ENCODE data around the gene NAV2.

Gene NAV2

DNA sequence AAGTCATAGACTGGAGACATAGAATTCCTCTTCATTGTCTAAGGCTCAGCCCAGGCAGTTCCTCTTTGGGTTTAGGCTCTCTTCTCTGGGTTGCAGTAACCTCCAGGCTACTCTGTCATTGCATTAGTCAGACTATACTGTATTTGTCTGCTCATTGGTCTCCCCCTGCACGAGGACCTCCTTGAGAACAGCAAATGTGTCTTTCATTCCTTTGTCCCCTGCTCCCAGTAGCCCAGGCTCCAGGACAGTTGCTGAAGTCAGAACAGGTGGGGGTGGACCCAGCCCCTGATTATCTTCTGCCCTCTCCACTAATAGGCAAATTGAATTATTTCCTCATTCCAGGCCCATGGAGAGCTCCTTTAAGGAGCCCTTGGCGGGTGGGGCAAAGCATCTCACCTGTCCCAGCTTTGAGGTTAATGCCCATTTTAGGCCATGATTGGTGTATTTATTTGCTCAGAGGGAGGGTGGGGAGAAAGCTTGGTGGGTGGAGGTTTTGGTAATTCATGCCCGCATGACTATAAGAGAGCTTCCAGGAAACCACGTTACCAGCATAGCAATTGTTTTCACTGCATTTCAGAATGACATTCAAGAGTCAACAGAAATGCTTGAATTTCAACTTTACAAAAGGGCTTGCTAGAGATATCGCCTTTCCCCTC is 40.9 kb downstream of the NAV2 start:
- TF ChIP-seq GATA1 (IDR thresholded peaks at IDR 0.05; ENCODE audit: low read depth, low read length) (no peak), POLR2A (IDR thresholded peaks at IDR 0.05; ENCODE audit: low read length) (no peak)
- DNase-seq = no peak

DNA sequence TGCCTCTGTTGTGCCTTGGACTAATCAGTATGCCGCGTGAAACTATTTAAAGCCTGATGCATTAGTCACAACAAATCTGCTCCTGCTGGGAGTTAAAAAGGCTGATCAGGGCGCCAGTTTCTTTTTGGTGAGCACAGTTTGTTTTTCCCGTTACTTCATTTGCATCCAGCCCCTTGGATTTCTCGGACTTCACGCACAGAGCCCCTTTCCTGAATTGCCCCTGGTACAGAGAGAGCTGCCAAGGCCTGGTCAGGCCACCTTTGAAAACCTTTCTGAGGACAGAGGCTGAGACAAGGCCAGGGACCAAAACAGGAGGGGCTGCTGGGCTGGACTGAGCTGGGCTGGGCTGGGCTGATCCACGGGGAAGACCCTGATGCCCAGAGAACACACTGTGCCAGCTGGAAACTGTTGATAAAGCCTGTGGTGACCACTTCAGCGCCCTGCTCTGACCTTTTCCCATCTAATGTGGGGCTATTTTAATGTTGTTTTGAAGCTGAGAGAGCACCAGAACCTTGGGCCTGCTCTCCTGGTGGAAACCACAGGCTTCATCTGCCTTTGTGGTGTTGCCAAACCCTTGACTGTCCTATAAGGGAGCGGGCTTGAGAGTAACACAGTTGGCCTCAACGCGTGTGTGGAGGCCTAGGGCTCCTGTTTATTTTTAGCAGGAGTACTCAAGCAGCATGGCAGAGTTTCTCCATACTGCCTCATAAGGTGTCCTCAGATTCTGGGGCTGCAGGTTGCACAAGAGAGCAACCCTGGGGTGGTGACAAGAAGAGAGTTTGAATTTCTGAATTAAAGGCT is 44.2 kb downstream of the NAV2 start:
- DNase-seq = no peak
- no peak for TF ChIP-seq GATA1 (IDR thresholded peaks at IDR 0.05; ENCODE audit: low read depth, low read length)
- TF ChIP-seq POLR2A (IDR thresholded peaks at IDR 0.05; ENCODE audit: low read length) = no peak

DNA sequence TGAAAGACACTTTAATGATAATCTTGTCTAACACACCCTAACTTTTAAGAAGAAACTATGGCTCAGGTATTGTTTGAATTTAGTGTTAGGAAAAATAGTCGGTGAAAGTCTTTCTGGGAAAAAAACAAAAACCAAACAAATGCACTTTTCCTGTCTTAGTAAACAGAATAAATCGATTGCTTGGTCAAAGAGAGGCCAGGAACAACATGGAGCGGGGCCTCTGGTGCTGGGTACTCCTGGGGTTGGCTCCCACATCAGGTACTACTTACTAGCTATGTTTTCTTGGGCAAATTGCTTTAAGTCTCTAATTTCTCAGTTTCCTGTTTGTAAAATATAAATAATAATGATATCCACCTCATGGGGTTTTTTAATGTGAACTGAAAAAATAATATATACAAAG is 46.8 kb downstream of the NAV2 start:
- DNase-seq = no peak
- TF ChIP-seq POLR2A (IDR thresholded peaks at IDR 0.05; ENCODE audit: low read length) = no peak
- TF ChIP-seq GATA1 (IDR thresholded peaks at IDR 0.05; ENCODE audit: low read depth, low read length) = no peak

DNA sequence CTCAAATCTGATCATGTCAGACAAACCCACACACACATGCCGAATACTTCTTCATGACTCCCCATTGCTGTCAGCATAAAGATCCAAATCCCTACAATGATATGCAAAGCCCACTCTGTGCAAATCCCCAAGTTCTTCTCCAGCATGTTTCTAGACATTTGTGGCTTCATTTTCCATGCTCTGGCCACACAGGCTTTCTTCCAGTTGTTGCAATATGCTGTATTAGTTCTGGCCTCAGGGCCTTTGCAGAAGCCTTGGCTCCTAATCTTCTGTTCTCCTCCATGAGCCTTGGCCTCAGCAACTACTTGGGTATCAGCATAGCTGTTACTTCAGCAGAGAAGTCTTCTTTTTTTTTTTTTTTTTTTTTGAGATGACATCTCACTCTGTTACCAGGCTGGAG is 49.6 kb downstream of the NAV2 start:
- no peak for DNase-seq
- TF ChIP-seq POLR2A (IDR thresholded peaks at IDR 0.05; ENCODE audit: low read length) (no peak), GATA1 (IDR thresholded peaks at IDR 0.05; ENCODE audit: low read depth, low read length) (no peak)

DNA sequence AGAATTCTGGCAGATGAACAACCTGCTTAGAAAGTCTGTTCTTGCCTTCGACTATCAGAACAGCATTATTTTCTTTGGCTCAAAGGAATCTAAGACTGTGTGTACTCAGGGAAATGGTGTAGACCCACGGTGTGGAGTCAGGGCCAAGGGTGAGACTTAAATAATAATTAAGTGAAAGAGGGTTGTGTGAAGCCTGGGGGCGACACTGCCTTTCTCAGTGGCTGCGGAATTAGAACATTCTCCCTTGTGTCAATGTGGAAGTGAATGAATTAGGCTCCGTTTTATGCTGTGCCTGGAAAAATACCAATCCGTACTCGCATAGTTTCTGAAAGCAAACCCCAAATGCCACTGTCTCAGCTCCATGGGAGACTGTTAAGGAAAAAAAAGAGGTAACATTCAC is 50.7 kb downstream of the NAV2 start:
- no peak for DNase-seq

DNA sequence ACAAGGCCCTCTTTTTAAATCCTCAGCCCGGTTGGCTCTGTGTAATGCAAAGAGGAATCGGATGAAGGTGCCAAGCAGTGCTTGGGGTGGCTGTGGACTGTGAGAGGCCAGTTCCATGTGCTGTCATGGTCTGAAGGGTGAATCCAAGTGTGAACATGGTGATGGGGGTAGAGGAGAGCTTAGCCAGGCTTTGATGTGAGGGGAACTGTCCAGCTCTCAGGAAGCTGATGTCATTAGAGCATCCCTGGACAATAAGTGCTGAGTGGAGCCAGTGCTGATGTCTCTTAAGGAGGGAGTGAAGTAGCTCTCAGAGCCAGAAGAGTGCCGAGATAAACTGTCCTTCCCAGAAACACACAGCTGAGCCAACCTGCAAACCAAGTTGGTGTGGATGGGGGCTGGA is 53.6 kb downstream of the NAV2 start:
- DNase-seq = no peak

More for the DNA sequence above, 50.7 kb downstream of the NAV2 start:
- TF ChIP-seq GATA1 (IDR thresholded peaks at IDR 0.05; ENCODE audit: low read depth, low read length) = no peak
- TF ChIP-seq POLR2A (IDR thresholded peaks at IDR 0.05; ENCODE audit: low read length) = no peak

DNA sequence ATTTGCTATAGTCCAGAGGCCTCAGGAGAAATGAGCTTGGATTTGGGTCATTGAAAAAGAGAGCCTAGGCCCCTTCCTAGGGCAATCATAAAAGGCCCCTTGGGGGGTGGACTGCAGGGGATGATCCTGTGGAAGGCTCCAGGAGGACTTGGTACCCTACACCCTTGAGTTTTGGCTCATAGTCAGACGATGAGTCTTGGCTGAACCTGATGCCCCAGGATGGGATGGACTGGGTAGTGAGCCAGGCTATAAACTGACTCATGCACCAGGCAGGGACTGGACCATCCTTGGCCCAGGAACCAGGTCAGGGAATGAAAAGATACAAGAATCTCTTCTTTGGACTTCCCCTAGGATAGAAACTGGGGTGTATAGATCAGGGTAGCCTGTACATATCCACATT is 54.2 kb downstream of the NAV2 start:
- no peak for DNase-seq
- TF ChIP-seq GATA1 (IDR thresholded peaks at IDR 0.05; ENCODE audit: low read depth, low read length) (no peak), POLR2A (IDR thresholded peaks at IDR 0.05; ENCODE audit: low read length) (no peak)

More for the DNA sequence above, 53.6 kb downstream of the NAV2 start:
- no peak for TF ChIP-seq GATA1 (IDR thresholded peaks at IDR 0.05; ENCODE audit: low read depth, low read length)
- TF ChIP-seq POLR2A (IDR thresholded peaks at IDR 0.05; ENCODE audit: low read length) = no peak

DNA sequence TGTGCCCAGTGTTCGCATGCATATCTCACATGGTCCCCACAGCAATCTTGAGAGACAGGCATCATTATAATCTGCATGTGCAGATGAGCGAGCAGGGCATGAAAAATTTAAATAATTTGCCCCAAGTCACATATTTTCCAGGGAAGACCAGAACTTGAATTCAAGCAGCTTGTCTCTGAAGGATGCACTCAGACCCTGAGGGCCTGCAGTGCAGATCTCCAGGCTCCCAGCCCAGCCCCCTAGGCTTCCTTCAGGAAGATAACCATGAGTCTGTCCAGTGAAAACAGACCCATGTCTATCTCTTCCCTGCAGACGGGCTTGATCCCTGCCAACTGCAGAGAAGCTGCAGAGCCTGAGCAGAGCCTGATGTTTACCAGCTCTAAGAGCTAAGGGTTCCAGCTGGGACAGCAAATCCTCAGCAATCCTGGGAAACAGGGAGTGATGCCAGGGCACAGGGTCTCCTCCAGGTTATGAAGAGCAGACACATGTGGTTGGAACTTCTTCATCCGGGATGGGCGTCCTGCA is 55.1 kb downstream of the NAV2 start:
- TF ChIP-seq GATA1 (IDR thresholded peaks at IDR 0.05; ENCODE audit: low read depth, low read length) = no peak
- no peak for TF ChIP-seq POLR2A (IDR thresholded peaks at IDR 0.05; ENCODE audit: low read length)
- no peak for DNase-seq

DNA sequence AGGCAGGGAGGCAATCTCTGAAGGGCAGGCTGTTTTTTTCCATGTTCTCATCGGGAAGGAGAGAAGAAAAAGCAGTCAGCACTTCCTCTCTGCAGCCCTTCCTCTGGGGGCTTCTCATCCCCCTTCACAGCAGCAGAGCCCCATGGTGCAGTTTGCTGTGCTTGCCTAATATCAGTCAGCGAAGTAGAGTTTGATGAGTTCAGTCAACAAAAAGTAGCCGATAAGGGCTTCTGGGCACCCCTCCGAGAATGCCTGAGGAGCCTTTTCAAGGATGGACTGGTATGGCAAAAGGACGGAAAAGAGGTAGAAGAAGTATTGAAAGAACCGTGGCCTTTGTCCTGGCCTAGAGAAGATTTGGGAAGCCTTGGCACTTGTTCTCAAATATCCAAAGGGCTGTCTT is 55.6 kb downstream of the NAV2 start:
- no peak for TF ChIP-seq POLR2A (IDR thresholded peaks at IDR 0.05; ENCODE audit: low read length)
- no peak for TF ChIP-seq GATA1 (IDR thresholded peaks at IDR 0.05; ENCODE audit: low read depth, low read length)
- DNase-seq = no peak

DNA sequence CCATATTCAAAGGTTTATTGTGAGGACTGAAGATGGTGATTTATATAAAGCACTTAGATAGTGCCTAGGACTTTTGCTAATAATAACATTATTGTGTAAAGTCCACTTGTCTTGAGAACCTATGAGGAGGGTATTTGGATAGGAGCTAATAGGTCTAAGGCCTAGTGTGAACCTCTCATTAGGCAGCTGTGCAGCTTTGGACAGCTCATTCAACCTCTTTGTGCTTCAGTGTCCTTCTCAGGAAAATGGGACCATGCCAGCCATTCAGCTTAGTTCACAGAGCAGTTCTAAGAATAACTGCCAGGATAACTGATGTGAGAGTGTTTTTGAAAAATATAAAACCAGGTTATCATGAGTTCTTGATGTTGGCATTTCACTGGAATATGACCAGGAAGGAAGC is 56.2 kb downstream of the NAV2 start:
- TF ChIP-seq GATA1 (IDR thresholded peaks at IDR 0.05; ENCODE audit: low read depth, low read length) (no peak), POLR2A (IDR thresholded peaks at IDR 0.05; ENCODE audit: low read length) (no peak)

DNA sequence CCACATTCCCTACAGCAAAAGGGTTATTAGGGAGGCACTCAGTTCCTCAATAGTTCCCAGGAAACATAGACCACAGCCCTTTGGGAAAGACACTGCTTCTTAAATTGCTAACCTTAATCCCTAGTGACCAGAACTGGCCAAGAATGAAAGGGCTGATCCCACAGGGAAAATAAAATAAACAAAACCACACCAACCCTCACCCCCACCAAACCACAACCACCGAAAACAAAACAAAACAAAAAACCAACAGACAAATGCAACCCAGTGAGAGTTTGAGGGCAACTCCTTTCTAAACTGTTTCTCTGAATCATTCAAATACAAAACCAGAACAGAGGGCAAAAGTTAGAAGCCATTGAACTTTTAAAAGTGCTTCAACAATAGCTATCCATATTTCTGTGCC is 57.2 kb downstream of the NAV2 start:
- TF ChIP-seq GATA1 (IDR thresholded peaks at IDR 0.05; ENCODE audit: low read depth, low read length) = no peak
- no peak for TF ChIP-seq POLR2A (IDR thresholded peaks at IDR 0.05; ENCODE audit: low read length)
- no peak for DNase-seq

More for the DNA sequence above, 56.2 kb downstream of the NAV2 start:
- no peak for DNase-seq

DNA sequence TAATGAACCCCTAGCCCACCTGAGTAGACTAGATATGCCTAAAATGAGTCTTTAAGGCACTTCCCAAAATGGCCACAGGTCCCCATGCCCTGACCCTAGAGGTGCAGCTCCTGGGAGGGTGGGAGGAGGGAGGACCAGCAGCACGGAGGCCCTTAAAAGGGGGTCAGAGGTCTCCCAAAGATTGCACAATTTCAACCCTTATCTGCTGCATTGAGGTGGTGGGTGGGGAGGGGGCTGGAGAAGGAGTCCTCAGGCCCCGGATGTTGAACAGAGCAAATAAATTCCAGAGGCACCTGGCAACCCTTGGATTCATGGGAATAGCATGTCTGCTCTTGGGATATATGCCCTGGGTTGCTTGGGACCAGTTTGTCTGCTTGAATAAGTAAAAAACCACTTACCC is 57.6 kb downstream of the NAV2 start:
- TF ChIP-seq POLR2A (IDR thresholded peaks at IDR 0.05; ENCODE audit: low read length) = no peak
- TF ChIP-seq GATA1 (IDR thresholded peaks at IDR 0.05; ENCODE audit: low read depth, low read length) = no peak

DNA sequence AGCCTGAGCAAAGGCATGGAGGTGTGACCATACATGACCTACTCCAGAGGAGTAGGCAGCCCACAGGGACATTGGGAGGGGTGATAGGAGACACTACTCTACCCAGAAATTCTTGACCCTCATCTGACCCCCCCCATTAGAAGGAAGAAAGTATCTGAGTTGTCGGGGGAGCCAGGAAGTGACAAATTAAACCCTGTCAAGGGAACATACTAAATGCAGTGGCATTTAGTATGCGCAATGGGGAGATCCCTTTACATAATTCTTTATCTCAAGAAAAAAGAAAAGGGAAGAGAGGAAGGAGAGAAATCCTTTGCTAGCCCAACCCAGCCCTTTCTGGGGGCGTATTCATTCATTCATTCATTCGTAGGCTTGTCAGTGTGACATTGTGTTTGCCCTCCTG is 58.8 kb downstream of the NAV2 start:
- no peak for DNase-seq
- TF ChIP-seq POLR2A (IDR thresholded peaks at IDR 0.05; ENCODE audit: low read length) (no peak), GATA1 (IDR thresholded peaks at IDR 0.05; ENCODE audit: low read depth, low read length) (no peak)

More for the DNA sequence above, 57.6 kb downstream of the NAV2 start:
- no peak for DNase-seq

DNA sequence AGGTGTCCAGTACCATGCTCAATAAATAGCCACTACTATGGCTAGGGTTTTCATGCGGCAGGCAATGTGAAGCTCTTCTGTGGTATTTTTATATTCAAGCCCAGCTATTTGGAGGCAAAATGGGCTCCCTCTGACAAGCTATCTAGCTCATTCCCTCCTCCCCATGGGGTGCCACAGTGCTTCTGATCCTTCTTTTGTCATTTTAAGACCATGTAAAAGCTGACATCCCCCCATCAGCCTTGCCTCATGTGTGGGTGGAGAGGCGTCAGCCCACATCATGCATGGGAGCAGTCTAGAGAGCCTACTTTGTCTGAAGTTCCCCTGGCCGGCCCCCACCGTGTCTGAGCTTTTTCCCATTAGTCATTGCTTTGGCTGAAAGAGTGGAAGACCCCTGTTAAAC is 59.8 kb downstream of the NAV2 start:
- TF ChIP-seq POLR2A (IDR thresholded peaks at IDR 0.05; ENCODE audit: low read length) (no peak), GATA1 (IDR thresholded peaks at IDR 0.05; ENCODE audit: low read depth, low read length) (no peak)
- DNase-seq = no peak

DNA sequence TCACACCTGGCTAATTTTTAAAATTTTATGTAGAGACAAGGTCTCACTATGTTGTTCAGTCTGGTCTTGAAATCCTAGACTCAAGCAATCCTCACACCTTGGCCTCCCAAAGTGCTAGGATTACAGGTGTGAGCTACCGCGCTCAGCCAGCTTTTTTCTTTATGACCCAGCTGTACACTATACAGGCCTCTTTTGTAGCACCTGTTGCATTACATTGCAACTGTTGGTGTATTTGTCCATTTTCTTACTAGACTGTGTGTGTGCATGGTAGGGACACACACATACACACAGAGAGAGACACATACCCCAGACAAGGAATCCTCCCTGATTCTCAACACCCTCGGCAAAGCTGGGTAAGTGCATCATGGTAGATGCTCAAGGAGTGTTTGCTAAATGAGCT is 61.7 kb downstream of the NAV2 start:
- TF ChIP-seq POLR2A (IDR thresholded peaks at IDR 0.05; ENCODE audit: low read length) = no peak
- no peak for TF ChIP-seq GATA1 (IDR thresholded peaks at IDR 0.05; ENCODE audit: low read depth, low read length)
- no peak for DNase-seq

All from erythroblast (primary cell).